Right ventricle myocardium superior (tissue), 1 donor: ENCODE results near the gene DUSP19. TPM values are rescaled to one million over a fixed set of nuclear protein-coding genes. Genes with fewer than 3 reads are reported as not detected.

Experiments used
- ATAC-seq: fragments of 200-7000 bp; cut with Tn5 transposase; one replicate; pipeline ENCODE4 v1.9.1; 2020; ENCODE audit warnings: mild to moderate bottlenecking; ENCODE audit not compliant: poor library complexity
- DNase-seq: peaks from one replicate; pipeline ENCODE4 v3.0.0-alpha.2; 2020
- intact Hi-C: fragments of 100-400 bp; cut with DNase I; formaldehyde crosslinking; loops from one replicate; pipeline ENCODE4 v1.11.2; 2022
- total RNA-seq: library from RNA; stranded (reverse); fragmentation: NEBNext Ultra II Directional; extraction: Animal tissue kit (Norgen Biotek cat#: 25700); gene quantifications from one replicate; pipeline ENCODE4 v1.2.1, GENCODE V29; 2021
- donor health status: DM: no; HTN: yes; CAD: no; lungs with severe emphysema.

Gene DUSP19
- total RNA-seq, 1 donor from 2014 or later: 10.8 TPM

DNA sequence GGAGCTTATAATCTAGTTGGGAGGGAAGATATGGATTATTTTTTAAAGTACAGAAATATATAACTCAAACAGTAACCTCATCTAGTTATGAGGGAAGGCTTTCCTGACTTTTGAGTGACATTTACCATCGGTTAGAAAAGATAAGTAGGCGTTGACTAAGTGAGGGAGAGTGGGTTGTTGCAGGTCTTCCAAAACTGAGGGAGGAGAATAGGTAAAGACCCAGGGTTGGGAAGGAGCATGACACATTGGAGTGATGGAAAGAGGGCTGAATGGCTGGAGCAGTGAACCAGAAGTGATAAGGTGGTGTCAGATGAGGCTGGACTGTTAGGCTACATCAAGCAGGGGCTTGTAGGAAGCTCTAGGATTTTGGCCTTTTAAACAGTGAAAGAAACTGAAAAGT, 35.1 kb downstream of the DUSP19 start:
- no peak for ATAC-seq
- DNase-seq: no peak
- intact Hi-C loops: no loop called here

DNA sequence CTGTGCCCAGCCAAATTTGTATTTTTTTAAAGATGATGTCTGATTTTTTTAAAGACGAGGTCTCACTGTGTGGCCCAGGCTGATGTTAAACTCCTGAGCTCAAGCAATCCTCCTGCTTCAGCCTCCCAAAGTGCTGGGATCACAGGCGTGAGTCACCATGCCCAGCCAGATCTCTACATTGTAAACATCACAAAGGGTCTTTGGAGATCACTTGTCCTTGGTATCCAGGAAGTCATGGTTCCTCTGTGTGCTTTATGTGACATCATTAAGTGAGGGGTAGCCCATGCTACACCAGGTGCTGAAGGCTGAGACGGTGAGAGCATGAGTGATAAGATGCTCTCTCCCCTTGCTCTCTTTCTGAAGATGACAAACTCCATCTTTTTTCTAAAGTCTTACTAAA, 38.7 kb downstream of the DUSP19 start:
- DNase-seq: no peak
- intact Hi-C loops: no loop called here

DNA sequence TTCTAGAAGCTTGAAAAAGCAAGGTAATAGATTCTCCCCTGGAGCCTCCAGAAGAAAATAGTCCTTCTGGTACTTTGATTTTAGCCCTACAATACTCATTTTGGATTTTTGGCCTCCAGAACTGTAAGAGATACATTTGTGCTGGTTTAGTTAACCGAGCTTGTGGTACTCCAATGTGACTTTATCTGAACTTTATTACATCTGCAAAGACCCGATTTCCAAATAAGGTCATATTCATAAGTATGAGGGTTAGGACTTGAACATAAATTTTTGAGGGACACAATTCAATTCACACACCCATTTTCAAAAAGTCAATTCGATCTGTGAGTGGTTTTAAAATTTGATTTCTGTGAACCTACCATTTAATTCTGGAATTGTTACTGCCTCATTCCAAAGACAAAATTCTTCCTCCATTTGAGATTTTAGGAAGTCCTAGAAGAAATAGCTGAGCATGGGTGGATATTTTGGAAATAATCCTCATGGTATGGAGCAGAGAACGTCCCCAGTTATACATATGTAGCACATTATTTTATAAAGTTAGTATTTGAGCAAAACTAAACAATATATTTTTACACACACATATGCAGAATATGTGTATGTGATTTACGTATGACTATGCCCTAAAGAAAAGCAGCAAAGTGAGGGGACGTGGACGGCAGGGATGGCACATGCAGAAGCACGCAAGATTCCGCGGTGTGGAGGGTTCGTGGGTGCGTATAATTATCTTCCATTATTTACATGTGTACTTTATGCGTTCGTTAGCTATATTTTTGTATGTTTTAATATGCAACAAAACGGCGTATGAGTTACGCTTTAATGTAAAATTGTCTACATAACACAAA, 44.8 kb downstream of the DUSP19 start:
- ATAC-seq (peak; percentile 22), DNase-seq (no peak)
- intact Hi-C loops: no loop called here

More for the DNA sequence above, 38.7 kb downstream of the DUSP19 start:
- ATAC-seq: no peak

DNA sequence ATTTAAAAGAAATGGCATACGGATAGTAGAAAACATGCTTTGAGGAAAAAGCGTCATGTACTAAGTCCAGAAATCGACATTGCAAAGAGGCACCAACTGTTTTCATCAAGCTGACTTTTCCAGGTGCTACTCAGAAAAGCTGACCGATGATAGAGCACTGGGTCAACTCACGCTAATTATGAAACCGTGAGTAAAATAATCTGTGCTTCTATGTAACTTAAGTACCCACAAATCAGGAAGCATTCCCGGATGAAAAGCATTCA, 45.3 kb downstream of the DUSP19 start:
- intact Hi-C loops: no loop called here
- no peak for DNase-seq
- peak; percentile 65 for ATAC-seq

DNA sequence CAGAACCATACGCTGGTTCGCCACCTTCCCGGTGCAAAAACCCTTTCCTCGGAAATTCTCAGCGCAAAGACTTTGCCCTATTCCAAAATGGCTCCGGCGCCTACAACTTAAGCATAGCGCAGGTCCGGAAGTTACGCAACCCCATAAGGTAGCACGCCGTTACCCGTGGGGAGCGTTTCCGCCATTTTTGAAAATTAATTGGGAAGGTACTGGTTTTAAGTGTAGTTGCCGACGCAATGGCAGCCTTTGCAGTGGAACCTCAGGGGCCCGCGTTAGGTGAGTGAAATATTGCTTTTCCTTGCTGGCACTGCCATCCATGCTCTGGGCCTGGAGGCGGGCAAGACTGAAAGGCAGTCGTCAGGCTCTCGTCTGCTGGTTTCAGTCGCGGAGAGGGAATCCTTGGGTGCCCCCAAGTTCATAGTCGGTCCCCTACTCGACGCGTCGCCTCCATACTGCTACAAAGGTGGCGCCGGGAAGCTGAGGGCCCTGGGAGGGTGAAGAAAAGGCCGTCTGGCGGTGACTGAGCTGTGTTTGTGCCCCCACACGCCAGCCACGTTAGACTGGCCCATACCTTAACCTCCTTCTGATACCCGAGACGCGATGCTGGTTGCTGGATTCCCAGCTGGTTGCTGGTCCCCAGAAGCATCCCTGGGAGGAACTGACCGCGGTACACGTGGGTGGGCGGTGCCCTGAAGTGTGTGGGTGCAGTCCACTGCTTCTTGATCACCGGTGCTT, 45.8 kb downstream of the DUSP19 start, which contains the start of gene NUP35:
Gene NUP35, plus strand, starts transcription at position 222 of the 735 bp plus-strand sequence. Its CDS starts 15 bp downstream, at position 237.
- intact Hi-C loops: no loop called here
- ATAC-seq (peak; percentile 99), DNase-seq (peak; percentile 89)

DNA sequence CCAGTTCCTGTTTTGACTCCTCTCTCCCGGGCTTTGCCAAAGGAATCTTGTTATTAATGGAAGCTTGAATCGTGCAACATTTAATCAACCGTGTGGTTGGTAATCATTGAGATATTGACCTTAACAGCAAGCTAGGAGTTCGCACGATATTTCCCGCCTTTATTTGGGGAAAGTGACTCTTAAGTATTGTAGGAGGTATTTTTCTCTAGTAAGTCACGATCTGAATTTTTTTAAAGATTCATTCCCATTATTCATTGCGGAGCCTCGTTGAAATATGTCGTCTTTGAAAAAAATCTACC, 46.4 kb downstream of the DUSP19 start:
- intact Hi-C loops: no loop called here

DNA sequence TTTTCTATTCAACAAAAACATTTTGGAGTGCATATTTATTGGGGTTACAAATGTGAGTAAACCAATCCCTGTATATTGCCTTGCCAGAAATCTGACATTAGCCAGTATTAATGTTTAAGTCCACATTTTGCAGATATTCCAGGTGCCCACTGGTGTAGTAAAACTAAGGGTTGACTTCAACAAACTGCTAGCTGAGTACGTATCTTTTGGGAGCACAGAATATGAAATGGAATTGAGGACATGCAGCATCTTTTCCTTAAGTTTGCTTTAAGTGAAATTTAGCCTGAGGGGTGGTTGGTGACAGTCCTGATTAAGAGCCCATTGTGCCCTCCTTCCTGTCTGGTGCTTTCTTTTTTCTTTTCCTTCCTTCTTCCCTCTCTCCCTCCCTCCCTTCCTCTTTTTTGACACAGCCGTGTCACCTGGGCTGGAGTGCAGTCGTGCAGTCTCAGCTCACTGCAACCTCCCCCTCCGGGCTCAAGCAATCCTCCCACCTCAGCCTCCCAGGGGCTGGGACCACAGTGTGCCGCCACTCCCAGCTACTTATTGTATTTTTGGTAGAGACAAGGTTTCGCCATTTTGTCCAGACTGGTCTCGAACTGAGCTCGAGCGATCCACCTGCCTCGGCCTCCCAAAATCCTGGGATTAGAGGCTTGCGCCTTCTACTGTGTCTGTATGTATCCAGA, 47.3 kb downstream of the DUSP19 start:
- intact Hi-C loops: no loop called here
- ATAC-seq (no peak), DNase-seq (no peak)

More for the DNA sequence above, 46.4 kb downstream of the DUSP19 start:
- ATAC-seq: no peak
- no peak for DNase-seq

DNA sequence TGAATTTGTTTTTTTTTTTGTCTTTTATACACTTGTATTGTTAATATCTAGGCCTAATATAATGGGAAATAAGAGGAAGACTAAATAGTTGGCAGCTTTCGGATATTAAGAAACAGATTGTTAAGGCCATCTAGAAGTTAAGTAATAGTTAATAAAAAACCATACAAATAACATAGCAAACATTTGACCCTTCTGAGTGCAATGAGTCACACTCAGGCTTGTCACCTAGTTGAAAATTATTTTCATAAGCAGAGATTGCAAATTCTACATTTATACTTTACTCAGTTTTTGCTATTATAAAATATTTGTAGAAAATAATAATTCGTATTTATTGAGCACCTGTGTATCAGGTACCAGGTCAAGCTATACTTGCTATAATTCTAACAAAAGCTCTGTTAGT, 48.1 kb downstream of the DUSP19 start:
- intact Hi-C loops: no loop called here
- no peak for DNase-seq
- no peak for ATAC-seq

DNA sequence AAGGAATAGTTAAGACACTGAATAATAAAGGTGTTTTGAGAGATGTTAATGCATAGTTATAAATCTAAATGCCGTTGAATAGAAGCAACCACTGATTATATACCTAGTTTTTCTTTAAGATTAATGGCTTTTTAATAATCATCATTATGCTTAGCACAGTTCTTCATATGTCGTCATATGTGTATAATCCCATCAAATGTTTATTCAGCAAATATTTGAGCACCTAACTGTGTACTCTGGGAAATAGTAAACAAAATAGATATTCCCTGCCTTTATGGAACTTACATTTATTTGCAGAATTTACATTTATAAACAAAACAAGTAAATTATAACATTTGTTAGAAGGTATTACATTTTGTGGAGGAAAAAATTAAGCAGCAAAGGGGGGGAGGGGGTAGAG, 55.5 kb downstream of the DUSP19 start:
- no peak for DNase-seq
- ATAC-seq: no peak
- intact Hi-C loops: no loop called here

DNA sequence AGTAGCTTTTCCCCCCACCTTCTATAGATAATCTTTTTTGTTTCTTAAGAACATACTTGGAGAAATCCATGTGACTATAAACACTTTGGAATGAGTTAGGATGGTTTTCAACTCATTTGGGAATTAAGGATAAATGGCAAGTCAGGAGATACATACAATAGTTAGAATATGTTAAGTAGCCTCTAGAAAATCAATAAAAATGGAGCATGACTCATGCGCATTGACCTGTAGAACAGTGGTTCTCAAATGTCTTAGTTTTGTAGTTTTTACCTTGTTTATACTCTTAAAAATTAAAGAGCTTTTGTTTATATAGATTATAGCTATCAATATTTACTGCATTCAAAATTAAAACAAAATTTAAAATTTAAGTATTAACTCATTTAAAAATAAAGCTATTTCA, 70.4 kb downstream of the DUSP19 start:
- intact Hi-C loops: no loop called here
- no peak for DNase-seq
- ATAC-seq: no peak

DNA sequence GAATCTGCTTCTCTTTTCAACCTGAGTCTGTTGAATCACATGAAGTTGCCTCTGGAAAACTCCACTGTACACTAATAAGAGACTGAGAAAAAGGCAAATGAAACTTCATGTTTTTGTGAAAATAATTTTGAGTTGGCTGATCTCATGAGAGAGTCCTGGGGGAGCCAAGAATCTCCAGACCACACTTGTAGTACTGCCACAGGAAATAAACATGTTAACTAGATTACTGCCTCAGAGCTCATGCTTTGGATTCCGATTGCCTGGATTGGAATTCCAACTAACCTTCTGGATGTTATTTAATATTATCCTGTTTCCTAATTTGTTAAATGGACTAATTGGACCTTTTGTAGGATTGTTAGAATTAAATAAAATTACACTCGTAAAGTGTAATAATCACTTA, 70.9 kb downstream of the DUSP19 start:
- no peak for DNase-seq
- intact Hi-C loops: no loop called here
- ATAC-seq: peak; percentile 63

Other genes starting within 250 kb of the DUSP19 start
- 1.4 TPM for gene FRZB, start 212.1 kb upstream of the DUSP19 start, total RNA-seq
- 128 TPM for gene NCKAP1, start 40.3 kb upstream of the DUSP19 start, total RNA-seq
- gene NUP35, start 45.7 kb downstream of the DUSP19 start, total RNA-seq: 9.6 TPM